IPS DF 6.9 (cell line): ENCODE data around the gene SRPK3.

Experiments
- DNase-seq: peaks from one replicate; pipeline ENCODE4 v3.0.0-alpha.2; 2013; ENCODE audit warnings: low read depth, low spot score
- H3K27ac ChIP-seq: one replicate; pipeline ENCODE4 v1.5.1; 2013; ENCODE audit warnings: low read length, control low read depth
- H3K27me3 ChIP-seq: 2 replicates; pipeline ENCODE4 v1.6.1; 2013; ENCODE audit warnings: mild to moderate bottlenecking, low read length; ENCODE audit not compliant: control insufficient read depth, insufficient read depth
- H3K36me3 ChIP-seq: 2 replicates; pipeline ENCODE4 v1.6.1; 2013; ENCODE audit warnings: low read length; ENCODE audit not compliant: control insufficient read depth, insufficient read depth
- H3K4me1 ChIP-seq: 2 replicates; pipeline ENCODE4 v1.6.1; 2013; ENCODE audit warnings: low read length; ENCODE audit not compliant: control insufficient read depth, insufficient read depth
- H3K4me3 ChIP-seq: 2 replicates; pipeline ENCODE4 v1.5.1; 2013; ENCODE audit warnings: mild to moderate bottlenecking, low read length
- H3K9me3 ChIP-seq: 2 replicates; pipeline ENCODE4 v1.6.1; 2013; ENCODE audit warnings: low read length, inconsistent platforms; ENCODE audit not compliant: control insufficient read depth, insufficient read depth
- WGBS: extraction: QIAGEN DNeasy Blood & Tissue Kit; methylation state at CpG from one replicate; pipeline ENCODE4 v1.1.7; 2013; ENCODE audit warnings: mixed read lengths, missing lambda C conversion rate; ENCODE audit not compliant: insufficient read length, insufficient coverage; 5-methylcytosine and 5-hydroxymethylcytosine counted together

The SRPK3 gene

GRCh38 chrX:153789654-153790053, 8.8 kb downstream of the SRPK3 start:
- Histone ChIP-seq H3K9me3 (no peaks in the 10 kb centered on the region), H3K4me3 (no peak overlapping the region), H3K36me3 (peaks cover 7% of the 10 kb centered on the region), H3K27me3 (no peaks in the 10 kb centered on the region), H3K27ac (no peak overlapping the region), H3K4me1 (no peaks in the 10 kb centered on the region)
- no peak for DNase-seq
- no CpG with 5 or more reads among the region's 12 CpGs for WGBS

GRCh38 chrX:153791104-153791852, 10.4 kb downstream of the SRPK3 start:
- Histone ChIP-seq H3K36me3 (peaks cover 1% of the 10 kb centered on the region), H3K27ac (no peak overlapping the region), H3K4me3 (no peak overlapping the region), H3K27me3 (no peaks in the 10 kb centered on the region), H3K4me1 (0 out of 2 replicates have a peak, but pooled peaks cover 2% of the 10 kb centered on the region), H3K9me3 (no peaks in the 10 kb centered on the region)
- no peak for DNase-seq
- no CpG with 5 or more reads among the region's 17 CpGs for WGBS

- Histone ChIP-seq H3K27me3 (no peaks in the 10 kb centered on the region), H3K4me3 (no peak overlapping the region), H3K4me1 (0 out of 2 replicates have a peak, but pooled peaks cover 2% of the 10 kb centered on the region), H3K27ac (no peak overlapping the region), H3K9me3 (no peaks in the 10 kb centered on the region), H3K36me3 (peaks cover 4% of the 10 kb centered on the region)
- no peak for DNase-seq
- no CpG with 5 or more reads among the region's 6 CpGs for WGBS
Observed at GRCh38 chrX:153792368-153792767, 11.5 kb downstream of the SRPK3 start.

- H3K4me1 ChIP-seq: 0 out of 2 replicates have a peak, but pooled peaks cover 2% of the 10 kb centered on the region
- DNase-seq: no peak
- H3K27ac ChIP-seq: no peak overlapping the region
- WGBS: no CpG with 5 or more reads among the region's 7 CpGs
- no peaks in the 10 kb centered on the region for H3K9me3 ChIP-seq
- H3K4me3 ChIP-seq: peak overlapping the region; percentile 57; the same call in 1 of the 2 replicates
- peaks cover 7% of the 10 kb centered on the region for H3K36me3 ChIP-seq
- H3K27me3 ChIP-seq: no peaks in the 10 kb centered on the region
Observed at GRCh38 chrX:153793291-153793690, 12.4 kb downstream of the SRPK3 start.

- no CpG with 5 or more reads among the region's 92 CpGs for WGBS
- H3K9me3 ChIP-seq: no peaks in the 10 kb centered on the region
Observed at GRCh38 chrX:153794018-153794896, 13.4 kb downstream of the SRPK3 start, which contains the start of the genes IDH3G and SSR4. IDH3G (minus strand) TSS chrX:153794375; CDS start chrX:153794326, 49 bp downstream. SSR4 (plus strand) TSS chrX:153794668; CDS start chrX:153794688, 20 bp downstream.

GRCh38 chrX:153794897-153795816, 14.3 kb downstream of the SRPK3 start:
- H3K4me1 ChIP-seq: 0 out of 2 replicates have a peak, but pooled peaks cover 2% of the 10 kb centered on the region
- no peak overlapping the region for H3K27ac ChIP-seq
- no CpG with 5 or more reads among the region's 47 CpGs for WGBS
- no peaks in the 10 kb centered on the region for H3K27me3 ChIP-seq
- no peaks in the 10 kb centered on the region for H3K9me3 ChIP-seq
- peak overlapping the region; percentile 57; the same call in 1 of the 2 replicates for H3K4me3 ChIP-seq
- peaks cover 13% of the 10 kb centered on the region for H3K36me3 ChIP-seq
- DNase-seq: no peak

More at GRCh38 chrX:153794018-153794896, 13.4 kb downstream of the SRPK3 start, which contains the start of the genes IDH3G and SSR4:
- Histone ChIP-seq H3K27me3 (no peaks in the 10 kb centered on the region), H3K4me1 (0 out of 2 replicates have a peak, but pooled peaks cover 2% of the 10 kb centered on the region), H3K4me3 (peak within 1 kb of the TSS; percentile 57; the same call in 1 of the 2 replicates), H3K27ac (no peak within 1 kb of the TSS), H3K36me3 (peaks cover 11% of the 10 kb centered on the region)
- DNase-seq: peak; percentile 67

GRCh38 chrX:153797415-153798015, 16.7 kb downstream of the SRPK3 start:
- no peak overlapping the region for H3K4me3 ChIP-seq
- H3K4me1 ChIP-seq: peaks cover 2% of the 10 kb centered on the region; the same call in 1 of the 2 replicates
- H3K36me3 ChIP-seq: peaks cover 14% of the 10 kb centered on the region
- WGBS: no CpG with 5 or more reads among the region's 15 CpGs
- no peaks in the 10 kb centered on the region for H3K9me3 ChIP-seq
- DNase-seq: no peak
- H3K27me3 ChIP-seq: no peaks in the 10 kb centered on the region
- no peak overlapping the region for H3K27ac ChIP-seq

GRCh38 chrX:153799326-153799725, 18.5 kb downstream of the SRPK3 start:
- Histone ChIP-seq H3K9me3 (no peaks in the 10 kb centered on the region), H3K27me3 (no peaks in the 10 kb centered on the region), H3K36me3 (peaks cover 29% of the 10 kb centered on the region), H3K4me3 (no peak overlapping the region), H3K27ac (no peak overlapping the region), H3K4me1 (peaks cover 2% of the 10 kb centered on the region; the same call in 1 of the 2 replicates)
- WGBS: no CpG with 5 or more reads among the region's 5 CpGs
- DNase-seq: no peak

- Histone ChIP-seq H3K9me3 (no peaks in the 10 kb centered on the region), H3K27me3 (no peaks in the 10 kb centered on the region), H3K4me3 (no peak overlapping the region), H3K27ac (no peak overlapping the region), H3K36me3 (peaks cover 30% of the 10 kb centered on the region), H3K4me1 (peaks cover 2% of the 10 kb centered on the region; the same call in 1 of the 2 replicates)
- DNase-seq: no peak
- WGBS: no CpG with 5 or more reads among the region's 16 CpGs
Observed at GRCh38 chrX:153800177-153800722, 19.4 kb downstream of the SRPK3 start.
